A673 (cell line): Measurements from ENCODE around the gene MCM3AP.
A peak's percentile ranks its signal among the peaks of the same experiment; 100 is the strongest.

ENCODE experiments used
- CTCF ChIP-seq: fragments of 300-800, 200-600 bp; sonication (generic); conservative IDR thresholded peaks from 2 replicates; pipeline ENCODE4 v1.5.1; 2017; ENCODE audit warnings: low read depth, mild to moderate bottlenecking, antibody characterized with exemption, low read length, moderate library complexity, mixed read lengths
- EZH2 ChIP-seq: fragments of 200-600 bp; sonication (generic); IDR thresholded peaks from 2 replicates; pipeline ENCODE4 v1.6.1; 2017; ENCODE audit warnings: borderline replicate concordance, low read depth, mild to moderate bottlenecking, mixed read lengths, antibody characterized with exemption, low read length; ENCODE audit not compliant: poor library complexity, severe bottlenecking

- TF ChIP-seq CTCF (peak; percentile 46; the same call in 1 of the 2 replicates), EZH2 (no peak)
Measured at GRCh38 chr21:46285761-46286647, 593 bp upstream of the MCM3AP start, which contains the start of gene YBEY.
